WERI-Rb-1 (cell line): ENCODE measurements around the gene ABCB9.

Experiments
- DNase-seq: peaks from one replicate; pipeline ENCODE4 v3.0.0-alpha.2; 2020
- H3K27ac ChIP-seq: fragments of 250-450 bp; sonication (Bioruptor Pico); 2 replicates; pipeline ENCODE4 v1.5.1; 2020; ENCODE audit warnings: mild to moderate bottlenecking, moderate library complexity
- H3K27me3 ChIP-seq: fragments of 250-450 bp; sonication (Bioruptor Pico); 2 replicates; pipeline ENCODE4 v1.5.1; 2021; ENCODE audit warnings: mild to moderate bottlenecking, low read depth, moderate library complexity; ENCODE audit not compliant: insufficient read depth, severe bottlenecking
- H3K36me3 ChIP-seq: fragments of 250-450 bp; sonication (Bioruptor Pico); 2 replicates; pipeline ENCODE4 v1.5.1; 2020; ENCODE audit warnings: mild to moderate bottlenecking, moderate library complexity
- H3K4me3 ChIP-seq: 2 replicates; pipeline ENCODE4 v1.5.1; 2011; ENCODE audit warnings: low read depth, mild to moderate bottlenecking, control low read depth, low read length
- H3K9me3 ChIP-seq: fragments of 250-450 bp; sonication (Bioruptor Pico); 2 replicates; pipeline ENCODE4 v1.5.1; 2021; ENCODE audit warnings: mild to moderate bottlenecking, moderate library complexity; ENCODE audit not compliant: severe bottlenecking
- CTCF ChIP-seq: IDR thresholded peaks from 2 replicates; pipeline ENCODE4 v1.5.1; 2011; ENCODE audit warnings: low read depth, mild to moderate bottlenecking, control low read depth, inconsistent platforms, low read length

ABCB9 gene

GRCh38 chr12:123006977-123007376 is 40.7 kb upstream of the ABCB9 start:
- H3K27me3 ChIP-seq: no peaks in the 10 kb centered on the region
- H3K4me3 ChIP-seq: no peak overlapping the region
- no peak overlapping the region for H3K27ac ChIP-seq
- DNase-seq: no peak
- no peak for TF ChIP-seq CTCF
- no peaks in the 10 kb centered on the region for H3K9me3 ChIP-seq
- no peaks in the 10 kb centered on the region for H3K36me3 ChIP-seq

DNA sequence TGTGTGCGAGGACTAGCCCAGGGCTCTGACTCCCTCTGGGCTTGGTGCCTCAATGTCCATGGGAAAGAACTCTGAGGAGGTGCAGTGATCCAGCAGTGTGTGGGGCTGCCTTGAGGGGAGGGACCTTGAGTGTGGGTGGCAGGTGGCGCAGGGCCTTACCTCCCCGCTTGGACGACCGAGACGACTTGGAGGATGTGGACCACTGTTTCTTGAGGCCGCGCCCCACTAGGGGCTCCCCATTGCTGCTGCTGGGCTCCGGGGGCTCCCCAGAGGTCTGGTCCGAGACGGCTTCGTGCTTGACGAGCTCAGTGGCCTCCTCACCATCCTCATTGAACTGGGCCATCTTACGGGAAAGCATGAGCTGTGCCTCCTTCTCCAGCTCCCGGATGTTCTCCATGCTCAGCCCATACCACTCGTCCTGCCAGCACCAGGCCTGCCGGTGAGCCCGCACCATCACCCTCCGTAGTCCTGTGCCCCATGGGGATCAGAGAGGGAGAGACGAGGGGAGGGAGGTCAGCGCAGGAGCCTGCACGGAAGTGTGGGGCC is 38.9 kb upstream of the ABCB9 start:
- DNase-seq: no peak
- Histone ChIP-seq H3K9me3 (no peaks in the 10 kb centered on the region), H3K36me3 (no peaks in the 10 kb centered on the region), H3K27ac (no peak overlapping the region), H3K4me3 (no peak overlapping the region), H3K27me3 (no peaks in the 10 kb centered on the region)
- TF ChIP-seq CTCF: no peak

GRCh38 chr12:123004287-123004686 is 38.0 kb upstream of the ABCB9 start:
- Histone ChIP-seq H3K27ac (no peak overlapping the region), H3K36me3 (no peaks in the 10 kb centered on the region), H3K9me3 (no peaks in the 10 kb centered on the region), H3K4me3 (no peak overlapping the region), H3K27me3 (no peaks in the 10 kb centered on the region)
- DNase-seq: no peak
- TF ChIP-seq CTCF: no peak

- H3K36me3 ChIP-seq: no peaks in the 10 kb centered on the region
Measured at GRCh38 chr12:123003257-123003656, 37.0 kb upstream of the ABCB9 start.

DNA sequence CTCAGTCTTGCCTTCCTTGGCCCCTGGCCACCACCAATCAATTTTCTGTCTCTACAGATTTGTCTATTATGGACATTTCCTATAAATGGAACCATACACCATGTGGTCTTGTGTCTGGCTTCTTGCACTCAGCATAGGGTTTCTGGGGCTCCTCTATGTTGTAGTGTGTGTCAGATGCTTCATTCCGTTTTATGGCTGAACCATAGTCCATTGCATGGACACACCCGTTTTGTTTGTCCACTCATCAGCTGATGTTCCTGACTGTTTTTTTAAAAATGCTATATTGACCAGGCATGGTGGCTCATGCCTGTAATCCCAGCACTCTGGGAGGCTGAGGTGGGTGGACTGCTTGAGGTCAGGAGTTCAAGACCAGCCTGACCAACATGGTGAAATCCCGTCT is 35.2 kb upstream of the ABCB9 start:
- DNase-seq: no peak
- no peaks in the 10 kb centered on the region for H3K36me3 ChIP-seq
- no peak for TF ChIP-seq CTCF

More at GRCh38 chr12:123003257-123003656, 37.0 kb upstream of the ABCB9 start:
- H3K4me3 ChIP-seq: no peak overlapping the region
- no peak for DNase-seq
- H3K27ac ChIP-seq: no peak overlapping the region
- no peaks in the 10 kb centered on the region for H3K9me3 ChIP-seq
- no peaks in the 10 kb centered on the region for H3K27me3 ChIP-seq
- no peak for TF ChIP-seq CTCF

DNA sequence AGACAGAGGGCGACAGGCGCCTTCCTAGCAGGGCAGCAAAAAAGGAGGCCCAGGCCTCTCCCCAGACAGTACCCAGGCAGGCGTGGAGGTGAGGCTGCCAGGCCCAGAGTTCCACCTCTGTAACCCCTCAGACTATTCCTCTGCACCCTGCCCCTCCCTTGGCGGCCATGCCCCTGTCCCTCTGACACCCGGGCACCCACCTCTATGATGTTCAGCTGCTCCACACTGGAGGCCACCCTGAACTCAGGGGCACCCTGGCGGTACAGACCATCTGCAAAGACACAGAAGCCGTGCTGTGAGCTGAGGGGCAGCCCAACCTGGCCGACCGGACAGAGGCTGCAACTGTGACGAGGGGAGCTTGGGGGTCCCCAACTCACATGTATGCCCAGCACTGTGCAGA is 34.3 kb upstream of the ABCB9 start:
- Histone ChIP-seq H3K27ac (no peak overlapping the region), H3K4me3 (no peak overlapping the region), H3K9me3 (no peaks in the 10 kb centered on the region), H3K27me3 (no peaks in the 10 kb centered on the region), H3K36me3 (no peaks in the 10 kb centered on the region)
- DNase-seq: no peak
- no peak for TF ChIP-seq CTCF

More for the DNA sequence above, 35.2 kb upstream of the ABCB9 start:
- no peak overlapping the region for H3K27ac ChIP-seq
- no peaks in the 10 kb centered on the region for H3K27me3 ChIP-seq
- no peak overlapping the region for H3K4me3 ChIP-seq
- H3K9me3 ChIP-seq: no peaks in the 10 kb centered on the region
